Measurements from ENCODE around the gene OTULIN.

DNA sequence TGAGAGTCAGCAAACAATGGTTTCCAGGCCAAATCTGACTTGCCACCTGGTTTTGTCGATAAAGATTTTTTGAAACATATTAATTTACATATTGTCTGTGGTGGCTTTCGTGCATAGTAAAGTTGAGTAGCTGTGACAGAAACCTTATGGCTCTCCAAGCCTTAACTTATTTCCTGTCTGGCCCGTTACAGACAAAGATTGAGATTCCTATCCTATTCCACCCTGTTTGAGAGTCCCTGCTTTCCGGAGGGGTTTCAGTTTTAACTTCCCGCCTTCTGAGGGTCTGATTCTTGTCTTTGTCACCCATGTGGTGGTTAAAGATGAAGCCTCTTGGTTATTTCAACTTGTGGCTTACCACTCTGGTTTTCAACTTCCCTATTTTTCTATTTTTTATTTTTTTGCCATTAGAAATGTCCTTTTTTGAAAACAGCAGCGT lies 11.4 kb downstream of the OTULIN start:
- TF ChIP-seq, protein P1, sequence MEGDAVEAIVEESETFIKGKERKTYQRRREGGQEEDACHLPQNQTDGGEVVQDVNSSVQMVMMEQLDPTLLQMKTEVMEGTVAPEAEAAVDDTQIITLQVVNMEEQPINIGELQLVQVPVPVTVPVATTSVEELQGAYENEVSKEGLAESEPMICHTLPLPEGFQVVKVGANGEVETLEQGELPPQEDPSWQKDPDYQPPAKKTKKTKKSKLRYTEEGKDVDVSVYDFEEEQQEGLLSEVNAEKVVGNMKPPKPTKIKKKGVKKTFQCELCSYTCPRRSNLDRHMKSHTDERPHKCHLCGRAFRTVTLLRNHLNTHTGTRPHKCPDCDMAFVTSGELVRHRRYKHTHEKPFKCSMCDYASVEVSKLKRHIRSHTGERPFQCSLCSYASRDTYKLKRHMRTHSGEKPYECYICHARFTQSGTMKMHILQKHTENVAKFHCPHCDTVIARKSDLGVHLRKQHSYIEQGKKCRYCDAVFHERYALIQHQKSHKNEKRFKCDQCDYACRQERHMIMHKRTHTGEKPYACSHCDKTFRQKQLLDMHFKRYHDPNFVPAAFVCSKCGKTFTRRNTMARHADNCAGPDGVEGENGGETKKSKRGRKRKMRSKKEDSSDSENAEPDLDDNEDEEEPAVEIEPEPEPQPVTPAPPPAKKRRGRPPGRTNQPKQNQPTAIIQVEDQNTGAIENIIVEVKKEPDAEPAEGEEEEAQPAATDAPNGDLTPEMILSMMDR (IDR thresholded peaks at IDR 0.05), result no peak
- TF ChIP-seq POLR2A (IDR thresholded peaks at IDR 0.05), result no peak

Data from tibial nerve (tissue), 3 donors.